Measurements from ENCODE around the gene OR10A4. TPM values are rescaled to one million over a fixed set of nuclear protein-coding genes. Genes with fewer than 3 reads are reported as not detected.

Gene OR10A4
- total and polyA plus RNA-seq, 2 of the 13 experiments (the other 11 are each of a cell fraction or from before 2014, with no cell fraction given): not detected

DNA sequence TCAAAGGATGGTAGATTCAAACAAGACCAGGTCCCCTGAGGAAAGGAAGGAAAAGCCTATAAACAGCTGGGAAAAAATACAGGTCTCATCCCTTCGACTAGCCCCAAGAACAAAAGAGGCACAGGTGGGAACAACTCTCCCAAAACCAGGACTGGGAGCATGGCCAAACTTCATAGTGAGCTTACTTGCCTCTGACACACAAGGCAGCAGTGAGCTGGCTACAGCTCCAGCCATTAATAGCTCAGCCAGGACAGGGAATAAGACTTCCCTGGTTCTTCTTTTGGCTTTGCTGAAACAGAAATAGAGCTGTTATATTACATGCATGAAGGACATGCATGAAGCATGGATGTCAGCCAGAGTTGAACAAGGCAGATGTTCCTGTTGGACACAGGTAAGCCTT is 13.5 kb upstream of the OR10A4 start, which contains the start of gene OR10A2:
OR10A2 (plus strand) TSS at position 97 of the 400 bp plus-strand sequence. CDS start 6,698 bp downstream, outside the sequence.
- ATAC-seq (no peak), DNase-seq (ENCODE audit: low spot score) (no peak), FAIRE-seq (no peak)
- Histone ChIP-seq H3K4me2 (ENCODE audit: low read depth, low read length) (no peak within 1 kb of the TSS), H3K9me3 (ENCODE audit: low read length) (no peaks in the 10 kb centered on the region), H2AFZ (ENCODE audit: low read length) (no peak within 1 kb of the TSS), H3K4me3 (replicated peaks in 1 of 3; ENCODE audit: insufficient read depth in 1 of 3, low read depth in 2 of 3, low read length in 3 of 3) (no peak within 1 kb of the TSS), H3K27me3 (ENCODE audit: control insufficient read depth in 1 of 2, insufficient read depth in 2 of 2, low read length in 2 of 2) (no peaks in the 10 kb centered on the region; a peak in 1 of 5 replicates), H3K36me3 (replicated peaks in 1 of 2; ENCODE audit: control insufficient read depth in 1 of 2, insufficient read depth in 2 of 2, low read length in 2 of 2) (no peaks in the 10 kb centered on the region), H3K79me2 (ENCODE audit: insufficient read depth, low read length) (no peaks in the 10 kb centered on the region), H4K20me1 (ENCODE audit: insufficient read depth, low read length) (no peaks in the 10 kb centered on the region), H3K27ac (ENCODE audit: extremely low read length, insufficient read depth, low read length) (no peak within 1 kb of the TSS), H3K9ac (ENCODE audit: insufficient read depth, low read depth, low read length) (no peak within 1 kb of the TSS), H3K4me1 (ENCODE audit: insufficient read depth, low read length) (no peaks in the 10 kb centered on the region)
- CTCF ChIA-PET (ENCODE audit: low intra/inter-chr PET ratio, low total read pairs): no interaction called here
- no TSS peak for BruUV-seq (replicated peaks)
- POLR2A ChIA-PET: no interaction called here
- WGBS (ENCODE audit: low lambda C conversion rate): 6% methylated on average over 1 of the region's 1 CpG
- TF ChIP-seq RBM39 (IDR thresholded peaks at IDR 0.05; ENCODE audit: low read depth, low read length, poor library complexity, severe bottlenecking) (no peak), ZNF296 (CRISPR knock-in tag; conservative IDR thresholded peaks at IDR 0.05) (no peak), CHCHD3 (CRISPR knock-in tag; IDR thresholded peaks at IDR 0.05) (no peak), ZFP1 (CRISPR knock-in tag; IDR thresholded peaks at IDR 0.05) (no peak), ATF7-NPFF (CRISPR knock-in tag; IDR thresholded peaks at IDR 0.05; ENCODE audit: low read depth) (no peak), ZNF788 (CRISPR knock-in tag; IDR thresholded peaks at IDR 0.05; ENCODE audit: borderline replicate concordance) (no peak)
- TF ChIP-seq, protein P1, sequence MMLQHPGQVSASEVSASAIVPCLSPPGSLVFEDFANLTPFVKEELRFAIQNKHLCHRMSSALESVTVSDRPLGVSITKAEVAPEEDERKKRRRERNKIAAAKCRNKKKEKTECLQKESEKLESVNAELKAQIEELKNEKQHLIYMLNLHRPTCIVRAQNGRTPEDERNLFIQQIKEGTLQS (CRISPR knock-in tag; IDR thresholded peaks at IDR 0.05): no peak
- TF ChIP-seq, protein P2, sequence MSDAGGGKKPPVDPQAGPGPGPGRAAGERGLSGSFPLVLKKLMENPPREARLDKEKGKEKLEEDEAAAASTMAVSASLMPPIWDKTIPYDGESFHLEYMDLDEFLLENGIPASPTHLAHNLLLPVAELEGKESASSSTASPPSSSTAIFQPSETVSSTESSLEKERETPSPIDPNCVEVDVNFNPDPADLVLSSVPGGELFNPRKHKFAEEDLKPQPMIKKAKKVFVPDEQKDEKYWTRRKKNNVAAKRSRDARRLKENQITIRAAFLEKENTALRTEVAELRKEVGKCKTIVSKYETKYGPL (CRISPR knock-in tag; IDR thresholded peaks at IDR 0.05): no peak
- in situ Hi-C loops (cut with HindIII; ENCODE audit: extremely low pct_ligation_motif_present, low pct_unique_long_range_greater_than_20kb): no loop called here
- intact Hi-C loops (cut with micrococcal nuclease; ENCODE audit: unreplicated experiment): no loop called here

DNA sequence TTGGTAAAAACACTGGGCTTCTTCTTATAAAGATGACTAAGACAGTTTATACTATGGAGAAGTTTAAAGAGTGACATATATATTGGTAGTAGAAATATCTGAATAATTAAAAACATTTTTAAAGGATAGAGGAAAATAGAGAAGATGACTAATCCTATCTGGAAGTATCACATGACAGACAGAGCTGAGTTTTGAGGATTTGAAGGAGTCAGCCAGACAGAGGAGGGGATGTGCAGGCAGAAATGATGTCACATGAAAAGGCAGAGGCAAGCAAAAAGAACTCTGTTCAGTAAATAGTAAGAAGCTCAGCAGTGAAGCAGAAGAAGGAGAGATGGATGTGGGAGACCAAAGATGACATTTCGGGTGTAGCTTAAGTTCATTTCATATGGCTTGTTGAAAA is 12.0 kb upstream of the OR10A4 start:
- no peak overlapping the region for H3K4me2 ChIP-seq (ENCODE audit: low read depth, low read length)
- ChIA-PET CTCF (ENCODE audit: low intra/inter-chr PET ratio, low total read pairs) (no interaction called here), POLR2A (no interaction called here)
- BruUV-seq (replicated peaks): no TSS peak
- no peak overlapping the region for H3K9ac ChIP-seq (ENCODE audit: insufficient read depth, low read depth, low read length)
- H3K27me3 ChIP-seq (ENCODE audit: control insufficient read depth in 1 of 2, insufficient read depth in 2 of 2, low read length in 2 of 2): no peaks in the 10 kb centered on the region
- no peak overlapping the region for H3K4me3 ChIP-seq (replicated peaks in 1 of 3; ENCODE audit: insufficient read depth in 1 of 3, low read depth in 2 of 3, low read length in 3 of 3)
- H2AFZ ChIP-seq (ENCODE audit: low read length): no peak overlapping the region
- intact Hi-C loops (cut with micrococcal nuclease; ENCODE audit: unreplicated experiment): no loop called here
- no peaks in the 10 kb centered on the region for H3K36me3 ChIP-seq (replicated peaks in 1 of 2; ENCODE audit: control insufficient read depth in 1 of 2, insufficient read depth in 2 of 2, low read length in 2 of 2)
- FAIRE-seq (no peak), DNase-seq (ENCODE audit: low spot score) (no peak), ATAC-seq (no peak)
- no peaks in the 10 kb centered on the region for H3K4me1 ChIP-seq (ENCODE audit: insufficient read depth, low read length)
- H3K79me2 ChIP-seq (ENCODE audit: insufficient read depth, low read length): no peaks in the 10 kb centered on the region
- H3K27ac ChIP-seq (ENCODE audit: extremely low read length, insufficient read depth, low read length): no peak overlapping the region
- 15% methylated on average over 1 of the region's 1 CpG for WGBS (ENCODE audit: low lambda C conversion rate)
- in situ Hi-C loops (cut with HindIII; ENCODE audit: extremely low pct_ligation_motif_present, low pct_unique_long_range_greater_than_20kb): no loop called here
- H4K20me1 ChIP-seq (ENCODE audit: insufficient read depth, low read length): no peaks in the 10 kb centered on the region
- H3K9me3 ChIP-seq (ENCODE audit: low read length): no peaks in the 10 kb centered on the region
- TF ChIP-seq FOXA1 (IDR thresholded peaks at IDR 0.05) (no peak), FOXA1 (CRISPR knock-in tag; IDR thresholded peaks at IDR 0.05) (no peak), ZNF441 (CRISPR knock-in tag; IDR thresholded peaks at IDR 0.05; ENCODE audit: borderline replicate concordance) (no peak), KDM4B (CRISPR knock-in tag; IDR thresholded peaks at IDR 0.05) (no peak), KAT7 (CRISPR knock-in tag; IDR thresholded peaks at IDR 0.05; ENCODE audit: borderline replicate concordance) (no peak), ARNT2 (CRISPR knock-in tag; IDR thresholded peaks at IDR 0.05; ENCODE audit: low read depth) (no peak)
- TF ChIP-seq, protein P3, sequence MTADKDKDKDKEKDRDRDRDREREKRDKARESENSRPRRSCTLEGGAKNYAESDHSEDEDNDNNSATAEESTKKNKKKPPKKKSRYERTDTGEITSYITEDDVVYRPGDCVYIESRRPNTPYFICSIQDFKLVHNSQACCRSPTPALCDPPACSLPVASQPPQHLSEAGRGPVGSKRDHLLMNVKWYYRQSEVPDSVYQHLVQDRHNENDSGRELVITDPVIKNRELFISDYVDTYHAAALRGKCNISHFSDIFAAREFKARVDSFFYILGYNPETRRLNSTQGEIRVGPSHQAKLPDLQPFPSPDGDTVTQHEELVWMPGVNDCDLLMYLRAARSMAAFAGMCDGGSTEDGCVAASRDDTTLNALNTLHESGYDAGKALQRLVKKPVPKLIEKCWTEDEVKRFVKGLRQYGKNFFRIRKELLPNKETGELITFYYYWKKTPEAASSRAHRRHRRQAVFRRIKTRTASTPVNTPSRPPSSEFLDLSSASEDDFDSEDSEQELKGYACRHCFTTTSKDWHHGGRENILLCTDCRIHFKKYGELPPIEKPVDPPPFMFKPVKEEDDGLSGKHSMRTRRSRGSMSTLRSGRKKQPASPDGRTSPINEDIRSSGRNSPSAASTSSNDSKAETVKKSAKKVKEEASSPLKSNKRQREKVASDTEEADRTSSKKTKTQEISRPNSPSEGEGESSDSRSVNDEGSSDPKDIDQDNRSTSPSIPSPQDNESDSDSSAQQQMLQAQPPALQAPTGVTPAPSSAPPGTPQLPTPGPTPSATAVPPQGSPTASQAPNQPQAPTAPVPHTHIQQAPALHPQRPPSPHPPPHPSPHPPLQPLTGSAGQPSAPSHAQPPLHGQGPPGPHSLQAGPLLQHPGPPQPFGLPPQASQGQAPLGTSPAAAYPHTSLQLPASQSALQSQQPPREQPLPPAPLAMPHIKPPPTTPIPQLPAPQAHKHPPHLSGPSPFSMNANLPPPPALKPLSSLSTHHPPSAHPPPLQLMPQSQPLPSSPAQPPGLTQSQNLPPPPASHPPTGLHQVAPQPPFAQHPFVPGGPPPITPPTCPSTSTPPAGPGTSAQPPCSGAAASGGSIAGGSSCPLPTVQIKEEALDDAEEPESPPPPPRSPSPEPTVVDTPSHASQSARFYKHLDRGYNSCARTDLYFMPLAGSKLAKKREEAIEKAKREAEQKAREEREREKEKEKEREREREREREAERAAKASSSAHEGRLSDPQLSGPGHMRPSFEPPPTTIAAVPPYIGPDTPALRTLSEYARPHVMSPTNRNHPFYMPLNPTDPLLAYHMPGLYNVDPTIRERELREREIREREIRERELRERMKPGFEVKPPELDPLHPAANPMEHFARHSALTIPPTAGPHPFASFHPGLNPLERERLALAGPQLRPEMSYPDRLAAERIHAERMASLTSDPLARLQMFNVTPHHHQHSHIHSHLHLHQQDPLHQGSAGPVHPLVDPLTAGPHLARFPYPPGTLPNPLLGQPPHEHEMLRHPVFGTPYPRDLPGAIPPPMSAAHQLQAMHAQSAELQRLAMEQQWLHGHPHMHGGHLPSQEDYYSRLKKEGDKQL (CRISPR knock-in tag; IDR thresholded peaks at IDR 0.05; ENCODE audit: low read depth): no peak

Data from HepG2 (cell line).